Upper lobe of left lung (tissue), 6 donors: ENCODE data around the gene XRCC4. TPM values are rescaled to one million over a fixed set of nuclear protein-coding genes. Genes with fewer than 3 reads are reported as not detected.

Experiments
- ATAC-seq, 2 donors: fragments of 200-7000 bp; cut with Tn5 transposase; one replicate each; pipeline ENCODE4 v1.9.1; 2022; ENCODE audit warnings: mild to moderate bottlenecking in 2 of 2, moderate library complexity in 2 of 2; ENCODE audit not compliant: low FRiP score in 2 of 2
- DNase-seq, 2 donors: peaks; one replicate each; pipeline ENCODE4 v3.0.0-alpha.2; 2019 to 2020
- H3K27ac ChIP-seq, 4 donors: fragments of 200-600 bp; sonication (generic); one replicate each; pipeline ENCODE4 v1.5.1; 2016 to 2019
- H3K27me3 ChIP-seq, 4 donors: fragments of 200-600 bp; sonication (generic); one replicate each; pipeline ENCODE4 v1.5.1; 2017 to 2019
- H3K36me3 ChIP-seq, 4 donors: fragments of 200-600 bp; sonication (generic); one replicate each; pipeline ENCODE4 v1.5.1; 2016 to 2019
- H3K4me1 ChIP-seq, 4 donors: fragments of 200-600 bp; sonication (generic); one replicate each; pipeline ENCODE4 v1.5.1; 2018 to 2019
- H3K4me3 ChIP-seq, 4 donors: fragments of 200-600 bp; sonication (generic); one replicate each; pipeline ENCODE4 v1.5.1; 2017 to 2019; ENCODE audit warnings: mild to moderate bottlenecking in 2 of 4, moderate library complexity in 1 of 4
- H3K9me3 ChIP-seq, 4 donors: fragments of 200-600 bp; sonication (generic); one replicate each; pipeline ENCODE4 v1.5.1; 2018 to 2019
- CTCF ChIP-seq, 6 experiments: fragments of 450-650 bp in 4 of 6; fragments of 200-600 bp in 2 of 6; sonication (generic) in 2 of 6; IDR thresholded peaks; one replicate each; pipeline ENCODE4 v1.5.1; 2016 to 2019; ENCODE audit warnings: antibody characterized with exemption in 6 of 6
- EP300 ChIP-seq, 4 donors: sonication (generic); formaldehyde crosslinking; IDR thresholded peaks; one replicate each; pipeline ENCODE4 v1.5.1; 2017; ENCODE audit warnings: antibody characterized with exemption in 4 of 4, control low read depth in 2 of 4
- POLR2A ChIP-seq, 4 donors: fragments of 450-650 bp; IDR thresholded peaks; one replicate each; pipeline ENCODE4 v1.5.1; 2016 to 2017; ENCODE audit warnings: antibody characterized with exemption in 4 of 4, mild to moderate bottlenecking in 2 of 4
- POLR2AphosphoS5 ChIP-seq, 2 donors: sonication (generic); formaldehyde crosslinking; IDR thresholded peaks; one replicate each; pipeline ENCODE4 v1.5.1; 2017; ENCODE audit warnings: antibody characterized with exemption in 2 of 2
- WGBS, 2 donors: methylation state at CpG; one replicate each; pipeline ENCODE4 v1.1.5; 2017 to 2018; 5-methylcytosine and 5-hydroxymethylcytosine counted together
- total RNA-seq, 6 donors: library from RNA; depleted of rRNA in 4 of 6; stranded (reverse); fragments of >200 nt in 4 of 6; gene quantifications; one replicate each; pipeline versions ENCODE4 v1.1.0 to v1.2.1, GENCODE V29; 2016 to 2021
- donor health status: DM: no; HTN: no; CAD: no; lungs with moderate emphysema.
- donor health status: DM: no; HTN: yes; CAD: no; lungs with severe emphysema.

Gene XRCC4
- total RNA-seq, 6 donors from 2014 or later: 4.4 to 11.8 (median 7.7) TPM

GRCh38 chr5:83342465-83342864, 265.1 kb downstream of the XRCC4 start:
- H3K27ac ChIP-seq: no peak overlapping the region
- DNase-seq: no peak
- WGBS, 2 donors: 83 to 89% methylated on average over 2 of the region's 2 CpGs
- H3K9me3 ChIP-seq: peaks cover 0 to 4% (median under 1%) of the 10 kb centered on the region in 4 donors
- TF ChIP-seq POLR2AphosphoS5 (IDR thresholded peaks at IDR 0.05) (no peak), POLR2A (IDR thresholded peaks at IDR 0.05) (no peak), EP300 (IDR thresholded peaks at IDR 0.05) (no peak), CTCF (IDR thresholded peaks at IDR 0.05) (no peak)
- H3K27me3 ChIP-seq: no peaks in the 10 kb centered on the region
- ATAC-seq: peak in 1 of 2 donors; percentile 48
- peaks cover 0 to 4% (median 2%) of the 10 kb centered on the region in 4 donors for H3K4me1 ChIP-seq
- no peak overlapping the region for H3K4me3 ChIP-seq
- H3K36me3 ChIP-seq: no peaks in the 10 kb centered on the region

- Histone ChIP-seq H3K27ac (no peak overlapping the region), H3K36me3 (no peaks in the 10 kb centered on the region), H3K27me3 (no peaks in the 10 kb centered on the region), H3K4me3 (no peak overlapping the region), H3K9me3 (peaks cover 0 to 12% (median 7%) of the 10 kb centered on the region in 4 donors), H3K4me1 (peaks cover 0 to 3% (median 2%) of the 10 kb centered on the region in 4 donors)
- ATAC-seq (peak in 1 of 2 donors; percentile 28), DNase-seq (no peak)
- WGBS, 2 donors: 56 to 64% methylated on average over 2 of the region's 2 CpGs
- TF ChIP-seq CTCF (IDR thresholded peaks at IDR 0.05): no peak
- no peak for TF ChIP-seq EP300 (IDR thresholded peaks at IDR 0.05)
- TF ChIP-seq POLR2A (IDR thresholded peaks at IDR 0.05): no peak
- TF ChIP-seq POLR2AphosphoS5 (IDR thresholded peaks at IDR 0.05): no peak
Measured at GRCh38 chr5:83343299-83343698, 266.0 kb downstream of the XRCC4 start.

GRCh38 chr5:83345423-83345822, 268.1 kb downstream of the XRCC4 start:
- ATAC-seq: no peak
- no peak overlapping the region for H3K4me3 ChIP-seq
- no peak for TF ChIP-seq EP300 (IDR thresholded peaks at IDR 0.05)
- no peak for TF ChIP-seq CTCF (IDR thresholded peaks at IDR 0.05)
- no peak for TF ChIP-seq POLR2AphosphoS5 (IDR thresholded peaks at IDR 0.05)
- TF ChIP-seq POLR2A (IDR thresholded peaks at IDR 0.05): no peak
- H3K27me3 ChIP-seq: no peaks in the 10 kb centered on the region
- no peak for DNase-seq
- no peak overlapping the region for H3K27ac ChIP-seq
- WGBS, 2 donors: 67 to 68% methylated on average over 6 of the region's 6 CpGs
- peaks cover 0 to 1% (median 0%) of the 10 kb centered on the region in 4 donors for H3K4me1 ChIP-seq
- H3K36me3 ChIP-seq: no peaks in the 10 kb centered on the region
- peaks cover 0 to 20% (median 11%) of the 10 kb centered on the region in 4 donors for H3K9me3 ChIP-seq

- H3K9me3 ChIP-seq: peaks cover 0 to 20% (median 11%) of the 10 kb centered on the region in 4 donors
- no peak overlapping the region for H3K4me3 ChIP-seq
- H3K4me1 ChIP-seq: no peaks in the 10 kb centered on the region
- H3K27ac ChIP-seq: no peak overlapping the region
- no peak for DNase-seq
- TF ChIP-seq POLR2A (IDR thresholded peaks at IDR 0.05): no peak
- TF ChIP-seq EP300 (IDR thresholded peaks at IDR 0.05): no peak
- TF ChIP-seq CTCF (IDR thresholded peaks at IDR 0.05): no peak
- TF ChIP-seq POLR2AphosphoS5 (IDR thresholded peaks at IDR 0.05): no peak
- WGBS, 2 donors: 93 to 100% methylated on average over 1 to 2 of the region's 2 CpGs
- no peaks in the 10 kb centered on the region for H3K36me3 ChIP-seq
- ATAC-seq: no peak
- no peaks in the 10 kb centered on the region for H3K27me3 ChIP-seq
Measured at GRCh38 chr5:83348281-83348780, 271.0 kb downstream of the XRCC4 start.

GRCh38 chr5:83353231-83353630, 275.9 kb downstream of the XRCC4 start:
- H3K27me3 ChIP-seq: no peaks in the 10 kb centered on the region
- 79 to 93% methylated on average over 3 of the region's 3 CpGs for WGBS, 2 donors
- no peak for ATAC-seq
- no peak for DNase-seq
- no peak overlapping the region for H3K27ac ChIP-seq
- no peak overlapping the region for H3K4me3 ChIP-seq
- TF ChIP-seq POLR2A (IDR thresholded peaks at IDR 0.05): no peak
- TF ChIP-seq CTCF (IDR thresholded peaks at IDR 0.05): no peak
- no peak for TF ChIP-seq POLR2AphosphoS5 (IDR thresholded peaks at IDR 0.05)
- no peak for TF ChIP-seq EP300 (IDR thresholded peaks at IDR 0.05)
- no peaks in the 10 kb centered on the region for H3K4me1 ChIP-seq
- peaks cover 0 to 11% (median 5%) of the 10 kb centered on the region in 4 donors for H3K9me3 ChIP-seq
- no peaks in the 10 kb centered on the region for H3K36me3 ChIP-seq
